Neutrophil (primary cell): ENCODE measurements around the gene TNRC6A.

Experiments
- H3K27ac ChIP-seq: fragments of 200-600 bp; sonication (generic); 2 replicates; pipeline ENCODE4 v1.5.1; 2016; ENCODE audit warnings: mild to moderate bottlenecking, moderate library complexity
- H3K27me3 ChIP-seq: fragments of 200-600 bp; sonication (generic); 2 replicates; pipeline ENCODE4 v1.6.0; 2016; ENCODE audit warnings: mild to moderate bottlenecking
- H3K36me3 ChIP-seq: fragments of 200-600 bp; sonication (generic); 2 replicates; pipeline ENCODE4 v1.5.1; 2017
- H3K4me1 ChIP-seq, 2 experiments: fragments of 200-600 bp in 1 of 2; sonication (generic) in 1 of 2; 1 replicate in 1 of 2; 2 replicates in 1 of 2; pipeline versions ENCODE4 v1.5.1 to v1.6.1; 2013 to 2016; ENCODE audit warnings: low read depth in 1 of 2, low read length in 1 of 2, mild to moderate bottlenecking in 1 of 2, moderate library complexity in 1 of 2; ENCODE audit not compliant: control insufficient read depth in 1 of 2, insufficient read depth in 1 of 2
- H3K4me3 ChIP-seq, 2 experiments: fragments of 200-600 bp in 1 of 2; sonication (generic) in 1 of 2; 1 replicate in 1 of 2; 2 replicates in 1 of 2; pipeline ENCODE4 v1.5.1; 2013 to 2016; ENCODE audit warnings: low read depth in 1 of 2, low read length in 1 of 2, mild to moderate bottlenecking in 1 of 2, moderate library complexity in 1 of 2
- H3K9me3 ChIP-seq: fragments of 200-600 bp; sonication (generic); 2 replicates; pipeline ENCODE4 v1.5.1; 2016
- TF ChIP-seq, protein P1 (sequence below): fragments of 200-600 bp; sonication (generic); IDR thresholded peaks from 2 replicates; pipeline ENCODE4 v1.5.1; 2016; ENCODE audit warnings: antibody characterized with exemption

Gene TNRC6A

GRCh38 chr16:24729243-24729950, at the start of gene TNRC6A:
Gene TNRC6A, plus strand, starts transcription at chr16:24729651. Its CDS starts 191 bp downstream, at chr16:24729842.
- H3K4me1 ChIP-seq = peaks cover 15 to 16% of the 10 kb centered on the region in 2 experiments
- no peaks in the 10 kb centered on the region for H3K36me3 ChIP-seq
- no peaks in the 10 kb centered on the region for H3K9me3 ChIP-seq
- H3K27me3 ChIP-seq = peaks cover 21% of the 10 kb centered on the region
- TF ChIP-seq, protein P1, sequence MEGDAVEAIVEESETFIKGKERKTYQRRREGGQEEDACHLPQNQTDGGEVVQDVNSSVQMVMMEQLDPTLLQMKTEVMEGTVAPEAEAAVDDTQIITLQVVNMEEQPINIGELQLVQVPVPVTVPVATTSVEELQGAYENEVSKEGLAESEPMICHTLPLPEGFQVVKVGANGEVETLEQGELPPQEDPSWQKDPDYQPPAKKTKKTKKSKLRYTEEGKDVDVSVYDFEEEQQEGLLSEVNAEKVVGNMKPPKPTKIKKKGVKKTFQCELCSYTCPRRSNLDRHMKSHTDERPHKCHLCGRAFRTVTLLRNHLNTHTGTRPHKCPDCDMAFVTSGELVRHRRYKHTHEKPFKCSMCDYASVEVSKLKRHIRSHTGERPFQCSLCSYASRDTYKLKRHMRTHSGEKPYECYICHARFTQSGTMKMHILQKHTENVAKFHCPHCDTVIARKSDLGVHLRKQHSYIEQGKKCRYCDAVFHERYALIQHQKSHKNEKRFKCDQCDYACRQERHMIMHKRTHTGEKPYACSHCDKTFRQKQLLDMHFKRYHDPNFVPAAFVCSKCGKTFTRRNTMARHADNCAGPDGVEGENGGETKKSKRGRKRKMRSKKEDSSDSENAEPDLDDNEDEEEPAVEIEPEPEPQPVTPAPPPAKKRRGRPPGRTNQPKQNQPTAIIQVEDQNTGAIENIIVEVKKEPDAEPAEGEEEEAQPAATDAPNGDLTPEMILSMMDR = no peak
- peak within 1 kb of the TSS; percentile 84 for H3K27ac ChIP-seq
- H3K4me3 ChIP-seq = peak within 1 kb of the TSS; percentile 76 to 82

- no peaks in the 10 kb centered on the region for H3K36me3 ChIP-seq
- TF ChIP-seq, protein P1 = no peak
- no peak overlapping the region for H3K27ac ChIP-seq
- no peaks in the 10 kb centered on the region for H3K4me1 ChIP-seq
- no peak overlapping the region for H3K4me3 ChIP-seq
- no peaks in the 10 kb centered on the region for H3K9me3 ChIP-seq
- peaks cover 1% of the 10 kb centered on the region for H3K27me3 ChIP-seq
These were observed 47.7 kb upstream of the TNRC6A start for GRCh38 chr16:24681793-24682192.

DNA sequence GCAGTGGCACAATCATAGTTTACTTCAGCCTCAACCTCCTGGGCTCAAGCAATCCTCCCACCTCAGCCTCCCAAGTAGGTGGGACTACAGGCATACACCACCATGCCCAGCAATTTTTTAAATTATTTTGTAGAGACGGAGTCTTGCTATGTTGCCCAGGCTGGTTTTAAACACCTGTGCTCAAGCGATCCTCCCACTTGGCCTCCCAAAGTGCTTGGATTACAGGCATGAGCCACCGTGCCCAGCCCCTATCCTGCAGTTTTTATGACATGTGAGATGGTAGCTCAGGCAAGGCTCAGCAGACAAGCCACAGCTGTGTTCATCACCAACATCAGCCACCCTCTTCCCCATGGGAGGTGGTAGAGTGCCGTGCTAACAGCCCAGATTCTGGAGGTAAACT, 46.2 kb upstream of the TNRC6A start:
- H3K36me3 ChIP-seq = no peaks in the 10 kb centered on the region
- no peak overlapping the region for H3K4me3 ChIP-seq
- TF ChIP-seq, protein P1 = no peak
- H3K27me3 ChIP-seq = peaks cover 4% of the 10 kb centered on the region
- no peaks in the 10 kb centered on the region for H3K9me3 ChIP-seq
- H3K27ac ChIP-seq = no peak overlapping the region
- no peaks in the 10 kb centered on the region for H3K4me1 ChIP-seq

DNA sequence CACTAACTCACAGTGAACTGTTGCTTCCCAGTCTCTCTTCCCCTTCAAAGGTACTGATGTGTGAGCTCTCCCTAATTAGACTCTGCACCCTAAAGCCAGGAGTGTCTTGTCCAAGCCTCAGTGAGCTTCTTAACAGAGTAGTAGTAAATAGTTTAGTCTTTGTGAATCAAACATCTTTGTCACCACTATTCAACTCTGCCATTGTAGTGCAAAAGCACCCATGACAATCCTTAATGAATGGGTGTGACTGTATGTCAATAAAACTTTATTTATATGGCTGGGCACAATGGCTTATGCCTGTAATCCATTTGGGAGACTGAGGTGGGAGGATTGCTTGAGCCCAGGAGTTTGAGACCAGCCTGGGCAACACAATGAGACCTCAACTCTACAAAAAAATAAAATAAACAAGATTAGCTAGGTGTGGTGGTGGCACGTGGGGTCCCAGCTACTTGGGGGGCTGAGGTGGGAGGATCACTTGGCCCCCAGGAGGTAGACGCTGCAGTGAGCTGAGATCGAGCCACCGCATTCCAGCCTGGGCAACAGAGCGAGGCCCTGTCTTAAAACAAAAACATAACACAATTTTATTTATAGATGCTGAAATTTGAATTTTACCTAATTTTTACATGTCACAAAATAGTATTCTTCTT, 45.5 kb upstream of the TNRC6A start:
- H3K36me3 ChIP-seq = no peaks in the 10 kb centered on the region
- H3K9me3 ChIP-seq = no peaks in the 10 kb centered on the region

GRCh38 chr16:24685539-24686432, 43.7 kb upstream of the TNRC6A start:
- H3K27ac ChIP-seq = no peak overlapping the region
- H3K4me3 ChIP-seq = no peak overlapping the region
- H3K36me3 ChIP-seq = no peaks in the 10 kb centered on the region
- H3K4me1 ChIP-seq = no peaks in the 10 kb centered on the region
- TF ChIP-seq, protein P1 = no peak
- H3K27me3 ChIP-seq = peaks cover 4% of the 10 kb centered on the region
- no peaks in the 10 kb centered on the region for H3K9me3 ChIP-seq

More for the DNA sequence above, 45.5 kb upstream of the TNRC6A start:
- Histone ChIP-seq H3K4me3 (no peak overlapping the region), H3K27me3 (peaks cover 4% of the 10 kb centered on the region), H3K4me1 (no peaks in the 10 kb centered on the region), H3K27ac (no peak overlapping the region)
- TF ChIP-seq, protein P1 = no peak
